Thoracic aorta (tissue), 2 donors: ENCODE measurements around the gene CRB2. TPM values are rescaled to one million over a fixed set of nuclear protein-coding genes. Genes with fewer than 3 reads are reported as not detected.

ENCODE experiments used
- ATAC-seq: fragments of 150-250 bp; one replicate; pipeline ENCODE4 v1.8.0; 2017; ENCODE audit warnings: low read depth; ENCODE audit not compliant: insufficient number of reproducible peaks, low FRiP score
- DNase-seq: peaks from one replicate; pipeline ENCODE4 v3.0.0-alpha.2; 2020; ENCODE audit warnings: low spot score
- H3K27ac ChIP-seq, 2 donors: fragments of 200-600 bp; sonication (generic); 1 replicate in 1 of 2; 2 replicates in 1 of 2; pipeline ENCODE4 v1.5.1; 2016; ENCODE audit warnings: mild to moderate bottlenecking in 2 of 2, moderate library complexity in 2 of 2
- H3K27me3 ChIP-seq: fragments of 200-600 bp; sonication (generic); replicated peaks from 2 replicates; pipeline ENCODE4 v1.6.0; 2016; ENCODE audit warnings: mild to moderate bottlenecking; ENCODE audit not compliant: insufficient read depth
- H3K36me3 ChIP-seq: fragments of 200-600 bp; sonication (generic); one replicate; pipeline ENCODE4 v1.5.1; 2016
- H3K4me1 ChIP-seq, 2 donors: fragments of 200-600 bp; sonication (generic); 1 replicate in 1 of 2; 2 replicates in 1 of 2; pipeline versions ENCODE4 v1.5.1 to v1.6.0; 2016; ENCODE audit warnings: low read depth in 2 of 2, mild to moderate bottlenecking in 1 of 2; ENCODE audit not compliant: control insufficient read depth in 1 of 2
- H3K4me3 ChIP-seq: fragments of 200-600 bp; sonication (generic); 2 replicates; pipeline ENCODE4 v1.5.1; 2016; ENCODE audit warnings: mild to moderate bottlenecking
- H3K9me3 ChIP-seq: fragments of 200-600 bp; sonication (generic); 2 replicates; pipeline ENCODE4 v1.5.1; 2016
- CTCF ChIP-seq: fragments of 200-600 bp; sonication (generic); IDR thresholded peaks from one replicate; pipeline ENCODE4 v1.5.1; 2019; ENCODE audit warnings: antibody characterized with exemption
- total RNA-seq, 2 donors: library from RNA; depleted of rRNA; stranded (reverse); fragments of >200 nt; gene quantifications; one replicate each; pipeline versions ENCODE4 v1.1.0 to v1.2.3, GENCODE V29; 2016

CRB2 gene
- total RNA-seq, 2 donors from 2014 or later, result not detected

- no peak for TF ChIP-seq CTCF
- Histone ChIP-seq H3K36me3 (peaks cover 5% of the 10 kb centered on the region), H3K27ac (no peak overlapping the region), H3K9me3 (no peaks in the 10 kb centered on the region), H3K4me1 (no peaks in the 10 kb centered on the region), H3K27me3 (no peaks in the 10 kb centered on the region), H3K4me3 (no peak overlapping the region)
- DNase-seq (no peak), ATAC-seq (no peak)
Measured at GRCh38 chr9:123419091-123419490, 63.1 kb downstream of the CRB2 start.

GRCh38 chr9:123419721-123420591 lies 64.0 kb downstream of the CRB2 start:
- DNase-seq, result no peak
- no peak for TF ChIP-seq CTCF
- Histone ChIP-seq H3K27me3 (no peaks in the 10 kb centered on the region), H3K4me1 (no peaks in the 10 kb centered on the region), H3K9me3 (no peaks in the 10 kb centered on the region), H3K4me3 (no peak overlapping the region), H3K36me3 (peaks cover 5% of the 10 kb centered on the region), H3K27ac (no peak overlapping the region)
- ATAC-seq, result no peak

GRCh38 chr9:123420592-123421111 lies 64.7 kb downstream of the CRB2 start:
- Histone ChIP-seq H3K4me3 (no peak overlapping the region), H3K4me1 (no peaks in the 10 kb centered on the region), H3K9me3 (no peaks in the 10 kb centered on the region), H3K27me3 (no peaks in the 10 kb centered on the region), H3K27ac (no peak overlapping the region), H3K36me3 (peaks cover 5% of the 10 kb centered on the region)
- no peak for ATAC-seq
- no peak for DNase-seq
- no peak for TF ChIP-seq CTCF

GRCh38 chr9:123421186-123421585 lies 65.2 kb downstream of the CRB2 start:
- no peaks in the 10 kb centered on the region for H3K4me1 ChIP-seq
- TF ChIP-seq CTCF, result no peak
- DNase-seq, result no peak
- no peak overlapping the region for H3K27ac ChIP-seq
- no peaks in the 10 kb centered on the region for H3K9me3 ChIP-seq
- no peaks in the 10 kb centered on the region for H3K27me3 ChIP-seq
- no peak for ATAC-seq
- H3K4me3 ChIP-seq, result no peak overlapping the region
- peaks cover 5% of the 10 kb centered on the region for H3K36me3 ChIP-seq

GRCh38 chr9:123421801-123422455 lies 65.9 kb downstream of the CRB2 start:
- TF ChIP-seq CTCF, result no peak

More at GRCh38 chr9:123421801-123422455, 65.9 kb downstream of the CRB2 start:
- Histone ChIP-seq H3K27ac (no peak overlapping the region), H3K4me1 (no peaks in the 10 kb centered on the region), H3K27me3 (no peaks in the 10 kb centered on the region), H3K36me3 (peaks cover 5% of the 10 kb centered on the region), H3K4me3 (no peak overlapping the region), H3K9me3 (no peaks in the 10 kb centered on the region)
- no peak for DNase-seq
- ATAC-seq, result no peak
